GM21528 (cell line): Measurements from ENCODE around the gene CLEC3A.
"Not testable (repeated sequence)": the region's sequence is repeated elsewhere in the genome, so short reads cannot be mapped to it uniquely, and the experiment has no call there.

Experiments
- ATAC-seq: cut with Tn5 transposase; IDR thresholded peaks from one replicate; pipeline ENCODE4 v1.9.1; 2021; ENCODE audit warnings: mild to moderate bottlenecking, moderate library complexity; ENCODE audit not compliant: unreplicated experiment, low FRiP score

Gene CLEC3A

GRCh38 chr16:78025631-78026030 is 3.3 kb downstream of the CLEC3A start:
- no peak for ATAC-seq

DNA sequence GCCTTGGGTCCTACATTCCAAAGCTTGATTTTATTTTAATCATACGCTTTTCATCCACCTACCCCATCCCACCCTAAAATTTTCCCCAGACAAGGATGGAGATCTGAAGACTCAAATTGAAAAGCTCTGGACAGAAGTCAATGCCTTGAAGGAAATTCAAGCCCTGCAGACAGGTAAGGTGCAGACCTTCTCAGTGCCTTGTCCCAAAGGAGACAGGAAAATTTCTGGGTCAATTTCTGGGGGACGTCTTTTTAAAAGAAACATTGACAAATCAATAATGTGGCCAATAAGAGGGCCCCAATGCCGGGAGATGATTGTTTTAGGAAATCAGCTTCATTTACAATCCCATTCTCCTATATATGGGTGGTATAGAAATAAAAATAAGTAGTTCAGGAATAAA is 5.7 kb downstream of the CLEC3A start:
- no peak for ATAC-seq

GRCh38 chr16:78034530-78034929 is 12.2 kb downstream of the CLEC3A start:
- ATAC-seq: no peak

DNA sequence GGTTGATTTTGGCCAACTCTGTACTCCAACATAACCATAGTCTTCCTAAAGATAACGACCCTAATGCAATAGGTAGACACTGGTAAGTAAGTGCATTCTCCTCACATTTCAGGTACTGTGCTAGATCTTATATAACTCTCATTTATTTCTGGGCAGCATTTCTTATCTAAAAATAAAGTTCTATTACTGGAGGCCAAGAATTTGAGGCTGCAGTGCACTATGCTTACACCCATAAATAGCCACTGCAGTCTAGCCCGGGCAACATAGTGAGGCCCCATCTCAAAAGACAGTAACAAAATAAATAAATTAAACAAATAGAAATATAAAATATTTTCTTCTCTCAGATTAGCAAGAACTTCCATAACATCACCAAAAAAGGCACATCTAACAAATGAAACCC is 12.7 kb downstream of the CLEC3A start:
- no peak for ATAC-seq

GRCh38 chr16:78040396-78040795 is 18.0 kb downstream of the CLEC3A start:
- ATAC-seq: no peak

DNA sequence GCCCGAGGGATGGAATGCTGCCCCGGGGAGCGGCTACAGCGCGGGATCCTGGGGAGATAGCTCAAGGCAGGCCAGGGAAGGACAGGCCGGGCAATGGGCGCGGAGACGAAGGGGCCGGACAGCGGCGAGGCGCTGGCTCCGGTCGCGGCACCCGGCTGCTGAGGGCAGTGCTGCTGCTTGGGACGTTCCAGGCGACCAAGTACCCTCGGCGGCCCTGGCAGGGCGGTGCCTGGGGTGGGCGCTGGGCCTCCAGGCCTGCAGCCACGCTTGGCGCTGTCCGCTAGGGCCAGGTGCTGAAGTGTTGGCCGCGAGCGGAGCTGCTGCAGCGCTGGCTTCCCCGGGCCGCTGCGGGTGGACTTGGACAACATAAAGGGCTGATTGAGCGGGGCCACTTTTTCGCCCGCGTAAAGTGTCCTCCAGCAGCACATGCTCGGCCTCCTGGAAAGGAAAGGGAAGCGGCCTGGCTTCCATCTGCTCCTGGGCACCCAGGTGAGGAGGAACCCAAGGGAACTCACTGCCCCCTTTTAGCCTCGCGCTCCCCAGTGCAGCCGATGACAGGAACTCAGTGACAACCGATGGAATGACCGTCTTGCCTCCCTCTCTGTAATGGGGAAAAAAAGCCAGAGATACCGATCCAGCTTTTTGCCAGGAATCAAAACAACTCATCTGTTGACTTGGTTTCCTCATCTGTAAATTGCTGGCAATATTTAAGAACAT is 23.7 kb downstream of the CLEC3A start:
- no peak for ATAC-seq

DNA sequence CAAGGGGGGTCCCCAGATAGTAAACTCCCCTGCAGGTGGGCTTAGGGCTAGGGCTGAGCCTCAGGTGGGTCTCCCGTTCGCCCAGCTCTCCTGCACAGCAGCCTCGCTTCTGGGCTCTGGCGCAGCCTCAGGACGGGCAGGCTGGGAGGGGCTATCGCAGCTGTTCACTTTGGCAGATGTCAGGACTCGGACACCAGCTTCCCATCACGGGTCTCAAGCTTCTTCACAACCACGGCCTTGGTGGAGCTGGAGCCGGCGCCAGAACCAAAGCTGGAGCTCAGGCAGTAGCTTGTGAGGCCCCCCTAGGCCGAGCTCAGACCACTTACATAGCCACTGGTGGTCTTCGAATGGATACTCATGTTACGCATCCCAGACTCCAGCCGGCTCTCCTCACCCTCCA is 26.0 kb downstream of the CLEC3A start:
- ATAC-seq: no peak

- ATAC-seq: no peak
These were observed 28.5 kb downstream of the CLEC3A start for GRCh38 chr16:78050734-78051400.

DNA sequence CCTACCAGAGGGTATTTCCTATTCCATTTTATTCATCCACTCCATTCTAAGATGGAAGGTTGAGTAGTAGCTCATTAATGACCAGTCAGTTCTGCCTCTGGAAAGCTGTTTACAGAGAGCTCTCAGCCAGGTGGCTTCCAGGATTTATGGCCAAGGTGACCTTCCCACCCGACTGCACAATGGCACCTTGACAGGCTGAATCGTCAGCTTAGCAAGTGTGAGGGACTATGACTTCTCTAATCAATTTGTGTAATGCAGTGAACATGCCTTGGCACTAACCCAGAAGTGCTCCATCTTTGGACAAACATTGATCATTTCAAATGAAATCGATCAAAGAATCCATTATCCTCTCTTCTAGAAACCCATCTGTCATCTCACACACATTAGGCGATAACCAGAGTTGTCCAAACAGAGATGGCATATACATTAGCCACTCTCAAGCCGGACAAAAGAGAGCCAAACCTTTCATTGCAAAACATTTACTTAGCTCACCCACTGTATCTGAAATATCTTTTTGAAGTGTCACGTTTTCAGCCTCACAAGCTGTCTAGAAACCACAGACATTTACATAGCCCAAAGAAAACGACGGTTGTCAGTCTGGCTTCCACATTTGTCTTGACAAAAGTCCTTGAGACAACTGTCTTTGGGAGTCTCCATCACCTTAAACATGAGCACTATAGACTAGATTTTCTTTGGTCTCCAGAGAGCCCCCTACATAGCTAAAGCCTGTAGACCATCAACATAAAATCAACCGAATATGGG is 35.6 kb downstream of the CLEC3A start:
- no peak for ATAC-seq

GRCh38 chr16:78059806-78060205 is 37.5 kb downstream of the CLEC3A start:
- not testable (repeated sequence) for ATAC-seq

DNA sequence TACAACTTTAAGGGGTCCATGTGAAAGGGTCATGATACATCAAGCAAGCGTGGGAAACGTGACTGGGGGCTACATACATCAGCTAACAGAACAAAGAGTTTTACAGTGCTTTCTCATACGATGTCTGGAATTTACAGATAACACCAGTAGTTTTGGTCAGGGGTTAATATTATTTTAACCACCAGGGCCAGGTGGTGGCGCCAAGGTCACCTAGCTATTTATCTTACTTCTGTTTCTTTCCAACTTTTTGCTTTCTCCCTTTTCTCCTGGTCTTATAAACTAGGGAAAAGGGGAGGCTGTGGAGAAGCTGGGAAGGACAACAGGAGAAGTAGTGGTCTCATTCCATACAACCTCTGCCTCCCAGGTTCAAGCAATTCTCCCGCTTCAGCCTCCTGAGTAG is 37.9 kb downstream of the CLEC3A start:
- ATAC-seq: no peak

GRCh38 chr16:78060809-78061208 is 38.5 kb downstream of the CLEC3A start:
- no peak for ATAC-seq

DNA sequence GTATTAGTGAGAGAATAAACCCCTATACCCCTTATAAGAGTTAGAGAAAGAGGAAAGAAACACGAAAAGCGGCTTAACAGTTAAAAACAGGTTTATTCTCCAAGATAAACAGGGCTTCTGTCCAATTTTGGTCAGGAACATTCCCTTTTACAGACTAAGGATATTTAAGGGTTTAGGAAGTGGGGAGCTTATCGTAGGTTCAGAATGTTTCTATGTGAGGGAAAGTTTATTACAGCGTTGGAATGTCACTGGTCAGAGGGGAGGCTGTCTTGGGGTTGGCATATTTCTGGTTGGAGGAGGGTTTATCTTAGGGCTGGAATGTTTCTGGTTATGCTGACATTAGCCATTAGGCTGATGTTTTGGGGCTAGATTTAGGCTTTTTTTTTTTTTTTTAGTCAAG is 43.0 kb downstream of the CLEC3A start:
- ATAC-seq: no peak

DNA sequence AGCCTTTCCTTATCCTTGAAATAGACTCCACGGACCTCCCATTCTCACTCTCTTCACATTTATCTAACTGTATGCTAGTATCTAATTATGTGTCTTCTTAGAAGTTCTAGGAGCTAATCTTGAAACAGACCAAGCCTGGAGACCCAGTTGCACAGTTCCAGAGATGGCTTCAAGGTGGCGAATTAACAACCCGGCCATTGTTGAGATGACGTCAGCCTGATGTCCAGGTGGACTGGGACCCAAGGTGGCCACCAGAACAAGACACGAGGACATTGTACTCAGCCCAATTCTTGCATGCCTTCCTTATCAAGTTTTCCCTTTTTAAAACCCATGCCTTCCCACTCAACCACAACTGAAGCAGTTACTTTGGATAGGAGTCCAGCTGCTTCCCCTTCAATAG is 47.6 kb downstream of the CLEC3A start:
- ATAC-seq: no peak

GRCh38 chr16:78072275-78072674 is 49.9 kb downstream of the CLEC3A start:
- ATAC-seq: no peak

DNA sequence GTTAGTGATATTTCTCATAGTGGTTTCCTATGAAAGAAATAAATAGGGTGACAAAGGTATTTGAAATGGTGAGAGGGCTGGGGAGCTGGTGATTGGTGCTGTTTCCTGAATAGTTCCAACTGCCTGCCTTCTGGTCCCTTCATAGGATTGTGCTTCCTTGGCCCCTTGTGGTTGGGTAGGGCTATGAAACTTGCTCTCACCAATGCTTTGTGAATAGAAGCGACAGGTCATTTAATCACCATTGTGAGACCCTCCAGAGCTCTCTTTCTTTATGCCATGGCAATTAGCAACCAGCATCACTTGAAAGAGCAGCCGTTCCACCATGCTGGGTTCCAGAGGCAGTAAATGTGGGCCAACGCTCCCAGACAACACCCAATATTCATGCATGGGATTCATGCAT is 53.5 kb downstream of the CLEC3A start:
- ATAC-seq: no peak

DNA sequence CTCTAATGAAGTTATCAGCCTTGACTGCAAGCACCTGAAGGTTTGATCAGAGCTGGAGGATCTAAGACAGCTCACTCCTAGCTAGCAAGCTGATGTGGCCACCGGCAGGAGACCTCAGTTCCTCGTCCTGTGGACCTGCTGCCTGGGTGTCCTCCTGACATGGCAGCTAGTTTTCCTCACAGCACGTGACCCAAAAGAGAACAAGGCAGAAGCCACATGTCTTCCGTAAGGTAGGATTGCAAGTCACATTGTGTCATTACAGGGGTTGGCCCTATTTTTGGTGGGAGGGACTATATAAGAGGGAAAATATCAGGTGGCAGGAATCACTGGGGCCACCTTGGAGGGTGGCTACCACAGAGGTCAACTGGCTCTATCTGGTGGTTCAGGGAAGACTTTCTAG is 59.0 kb downstream of the CLEC3A start:
- no peak for ATAC-seq
